Loucy (cell line): ENCODE results near the gene VMA21.

ENCODE experiments used
- H2AFZ ChIP-seq: fragments of 200-600 bp; sonication (generic); 2 replicates; pipeline ENCODE4 v1.6.0; 2016; ENCODE audit warnings: antibody characterized with exemption, mild to moderate bottlenecking, low read length, moderate library complexity
- H3F3A ChIP-seq: fragments of 200-600 bp; 2 replicates; pipeline ENCODE4 v1.6.0; 2016; ENCODE audit warnings: antibody characterized with exemption, low read depth, mild to moderate bottlenecking
- H3K27me3 ChIP-seq: fragments of 200-600 bp; sonication (generic); 2 replicates; pipeline ENCODE4 v1.6.1; 2014; ENCODE audit warnings: low read length, mild to moderate bottlenecking; ENCODE audit not compliant: insufficient read depth, poor library complexity, severe bottlenecking
- H3K36me3 ChIP-seq: fragments of 200-600 bp; sonication (generic); 2 replicates; pipeline ENCODE4 v1.6.1; 2016; ENCODE audit warnings: low read length; ENCODE audit not compliant: insufficient read depth
- H3K4me1 ChIP-seq: fragments of 200-600 bp; sonication (generic); 2 replicates; pipeline ENCODE4 v1.5.1; 2014; ENCODE audit warnings: low read length, mild to moderate bottlenecking; ENCODE audit not compliant: insufficient read depth, poor library complexity, severe bottlenecking
- H3K4me2 ChIP-seq: fragments of 200-600 bp; sonication (generic); 2 replicates; pipeline ENCODE4 v1.6.0; 2014; ENCODE audit warnings: antibody characterized with exemption, low read length, low read depth, mild to moderate bottlenecking; ENCODE audit not compliant: poor library complexity, severe bottlenecking
- H3K4me3 ChIP-seq: fragments of 200-600 bp; sonication (generic); 2 replicates; pipeline ENCODE4 v1.5.1; 2014; ENCODE audit warnings: low read length, mild to moderate bottlenecking, mixed read lengths; ENCODE audit not compliant: poor library complexity, severe bottlenecking
- H3K79me2 ChIP-seq: fragments of 200-600 bp; sonication (generic); 2 replicates; pipeline ENCODE4 v1.6.1; 2014; ENCODE audit warnings: low read length; ENCODE audit not compliant: insufficient read depth
- H3K9ac ChIP-seq: fragments of 200-600 bp; sonication (generic); 2 replicates; pipeline ENCODE4 v1.6.0; 2014; ENCODE audit warnings: mild to moderate bottlenecking, low read depth, low read length, moderate library complexity; ENCODE audit not compliant: poor library complexity, severe bottlenecking
- H3K9me2 ChIP-seq: fragments of 200-600 bp; sonication (generic); replicated peaks from 2 replicates; pipeline ENCODE4 v1.6.1; 2016; ENCODE audit warnings: low read depth, low read length, mixed read lengths
- H3K9me3 ChIP-seq: fragments of 200-600 bp; sonication (generic); 2 replicates; pipeline ENCODE4 v1.6.1; 2014; ENCODE audit warnings: mild to moderate bottlenecking, antibody characterized with exemption, low read length, low read depth; ENCODE audit not compliant: insufficient read depth
- H4K20me1 ChIP-seq: fragments of 200-600 bp; sonication (generic); 2 replicates; pipeline ENCODE4 v1.6.0; 2014; ENCODE audit warnings: antibody characterized with exemption, low read length, mild to moderate bottlenecking; ENCODE audit not compliant: insufficient read depth, poor library complexity, severe bottlenecking
- CTCF ChIP-seq: fragments of 200-600 bp; sonication (generic); conservative IDR thresholded peaks from 2 replicates; pipeline ENCODE4 v1.5.1; 2014; ENCODE audit warnings: mild to moderate bottlenecking, antibody characterized with exemption, low read length
- EZH2phosphoT487 ChIP-seq: fragments of 200-600 bp; IDR thresholded peaks from 2 replicates; pipeline ENCODE4 v1.6.1; 2018; ENCODE audit warnings: antibody characterized with exemption, mild to moderate bottlenecking, moderate library complexity, borderline replicate concordance

The VMA21 gene

GRCh38 chrX:151363316-151363715, 33.7 kb upstream of the VMA21 start:
- no peaks in the 10 kb centered on the region for H3K9me3 ChIP-seq
- no peak overlapping the region for H3K4me2 ChIP-seq
- H3K4me1 ChIP-seq = no peaks in the 10 kb centered on the region
- no peak overlapping the region for H3K9ac ChIP-seq
- no peaks in the 10 kb centered on the region for H3K36me3 ChIP-seq
- H2AFZ ChIP-seq = no peak overlapping the region
- H3K79me2 ChIP-seq = no peaks in the 10 kb centered on the region
- H4K20me1 ChIP-seq = no peaks in the 10 kb centered on the region
- no peak overlapping the region for H3K4me3 ChIP-seq
- H3F3A ChIP-seq = no peaks in the 10 kb centered on the region
- no peaks in the 10 kb centered on the region for H3K9me2 ChIP-seq
- no peaks in the 10 kb centered on the region for H3K27me3 ChIP-seq
- no peak for TF ChIP-seq CTCF
- TF ChIP-seq EZH2phosphoT487 = no peak

GRCh38 chrX:151365579-151365978, 31.4 kb upstream of the VMA21 start:
- Histone ChIP-seq H3K9me2 (no peaks in the 10 kb centered on the region), H3K4me2 (no peak overlapping the region)

GRCh38 chrX:151370906-151371305, 26.1 kb upstream of the VMA21 start:
- Histone ChIP-seq H4K20me1 (no peaks in the 10 kb centered on the region), H3K9me3 (no peaks in the 10 kb centered on the region), H3K4me1 (no peaks in the 10 kb centered on the region), H3K27me3 (no peaks in the 10 kb centered on the region), H3K79me2 (no peaks in the 10 kb centered on the region), H3F3A (no peaks in the 10 kb centered on the region), H2AFZ (no peak overlapping the region), H3K9me2 (no peaks in the 10 kb centered on the region), H3K4me2 (no peak overlapping the region), H3K4me3 (no peak overlapping the region), H3K36me3 (no peaks in the 10 kb centered on the region), H3K9ac (no peak overlapping the region)
- no peak for TF ChIP-seq CTCF
- TF ChIP-seq EZH2phosphoT487 = no peak

More at GRCh38 chrX:151365579-151365978, 31.4 kb upstream of the VMA21 start:
- no peaks in the 10 kb centered on the region for H3K36me3 ChIP-seq
- no peaks in the 10 kb centered on the region for H3K9me3 ChIP-seq
- H4K20me1 ChIP-seq = no peaks in the 10 kb centered on the region
- H3K9ac ChIP-seq = no peak overlapping the region
- TF ChIP-seq EZH2phosphoT487 (no peak), CTCF (no peak)
- H3K4me3 ChIP-seq = no peak overlapping the region
- no peaks in the 10 kb centered on the region for H3F3A ChIP-seq
- no peaks in the 10 kb centered on the region for H3K79me2 ChIP-seq
- H2AFZ ChIP-seq = no peak overlapping the region
- H3K4me1 ChIP-seq = no peaks in the 10 kb centered on the region
- no peaks in the 10 kb centered on the region for H3K27me3 ChIP-seq
